Endothelial cell of umbilical vein (primary cell): ENCODE measurements around the gene LRP1B. TPM values are rescaled to one million over a fixed set of nuclear protein-coding genes. Genes with fewer than 3 reads are reported as not detected.

Experiments used
- BruUV-seq: library from RNA; stranded (reverse); fragments of 400-500 nt; replicated peaks from 2 replicates; lab custom pipeline; 2021; lab: Mats Ljungman, UMichigan
- CTCF ChIA-PET: fragments of 300-600, 350-600 bp; sonication (Branson Sonifier 250); formaldehyde crosslinking; loops from one replicate; lab custom pipeline; 2021; ENCODE audit warnings: antibody characterized with exemption, inconsistent platforms; lab: Charles Lee
- POLR2A ChIA-PET: fragments of 300-600, 350-600 bp; sonication (Branson Sonifier 250); formaldehyde crosslinking; loops from one replicate; lab custom pipeline; 2021; ENCODE audit warnings: antibody characterized with exemption, inconsistent platforms; lab: Charles Lee
- DNase-seq: peaks from one replicate; pipeline ENCODE4 v3.0.0-alpha.2; 2011; ENCODE audit warnings: low read depth, low spot score
- FAIRE-seq: peaks from 2 replicates; lab custom pipeline; 2011; peaks lifted over from hg19 to GRCh38; lab: Jason Lieb, UNC
- H2AFZ ChIP-seq: 2 replicates; pipeline ENCODE4 v1.6.0; 2012; ENCODE audit warnings: low read depth, low read length, control low read depth, inconsistent platforms
- H3K27ac ChIP-seq: 2 replicates; pipeline ENCODE4 v1.5.1; 2011; ENCODE audit warnings: low read depth, mild to moderate bottlenecking, control low read depth, low read length, moderate library complexity; ENCODE audit not compliant: insufficient read depth
- H3K27me3 ChIP-seq, 2 experiments: 2 replicates each; pipeline versions ENCODE4 v1.6.0 to v1.6.1; 2011; ENCODE audit warnings: low read length in 2 of 2, mixed read lengths in 1 of 2; ENCODE audit not compliant: control insufficient read depth in 2 of 2, insufficient read depth in 2 of 2
- H3K36me3 ChIP-seq, 2 experiments: 2 replicates in 1 of 2; 3 replicates in 1 of 2; pipeline ENCODE4 v1.5.1; 2011; ENCODE audit warnings: low read length in 2 of 2, mild to moderate bottlenecking in 1 of 2, moderate library complexity in 1 of 2; ENCODE audit not compliant: control insufficient read depth in 2 of 2, insufficient read depth in 2 of 2; ENCODE audit errors: extremely low read depth in 1 of 2
- H3K4me1 ChIP-seq: 3 replicates; pipeline ENCODE4 v1.5.1; 2011; ENCODE audit warnings: mild to moderate bottlenecking, low read length; ENCODE audit not compliant: control insufficient read depth, insufficient read depth; ENCODE audit errors: extremely low read depth
- H3K4me2 ChIP-seq: 2 replicates; pipeline ENCODE4 v1.6.1; 2011; ENCODE audit warnings: low read length, control low read depth, mixed read lengths; ENCODE audit not compliant: insufficient read depth
- H3K4me3 ChIP-seq, 3 experiments: fragments of 200-600 bp in 1 of 3; sonication (generic), shearing (Covaris generic) in 1 of 3; replicated peaks in 1 of 3; 2 replicates each; pipeline ENCODE4 v1.5.1; 2011 to 2016; ENCODE audit warnings: control low read depth in 3 of 3, low read length in 3 of 3, mild to moderate bottlenecking in 2 of 3, inconsistent platforms in 1 of 3, low read depth in 1 of 3, moderate library complexity in 1 of 3; ENCODE audit not compliant: insufficient read depth in 1 of 3
- H3K79me2 ChIP-seq: 2 replicates; pipeline ENCODE4 v1.6.0; 2012; ENCODE audit warnings: low read length, inconsistent platforms; ENCODE audit not compliant: control insufficient read depth, insufficient read depth
- H3K9ac ChIP-seq: replicated peaks from 2 replicates; pipeline ENCODE3; 2011; ENCODE audit warnings: low read length, control low read depth; ENCODE audit not compliant: insufficient read depth; ENCODE audit errors: extremely low read depth
- H3K9me1 ChIP-seq: replicated peaks from 3 replicates; pipeline ENCODE4 v1.6.0; 2011; ENCODE audit warnings: mild to moderate bottlenecking, low read length; ENCODE audit not compliant: control insufficient read depth, insufficient read depth; ENCODE audit errors: extremely low read depth
- H3K9me3 ChIP-seq: replicated peaks from 2 replicates; pipeline ENCODE4 v1.5.1; 2012; ENCODE audit warnings: low read length, inconsistent platforms; ENCODE audit not compliant: control insufficient read depth, insufficient read depth
- H4K20me1 ChIP-seq: replicated peaks from 2 replicates; pipeline ENCODE3; 2011; ENCODE audit warnings: mild to moderate bottlenecking, low read length; ENCODE audit not compliant: control insufficient read depth, insufficient read depth; ENCODE audit errors: extremely low read depth
- EZH2 ChIP-seq: IDR thresholded peaks from 2 replicates; pipeline ENCODE4 v1.6.1; 2012; ENCODE audit warnings: borderline replicate concordance, low read depth, mild to moderate bottlenecking, moderate library complexity, low read length, inconsistent platforms; ENCODE audit not compliant: severe bottlenecking
- FOS ChIP-seq: IDR thresholded peaks from 2 replicates; pipeline ENCODE4 v1.6.1; 2011; ENCODE audit warnings: mild to moderate bottlenecking, low read length, moderate library complexity, borderline replicate concordance; ENCODE audit not compliant: insufficient read depth
- GATA2 ChIP-seq: IDR thresholded peaks from 2 replicates; pipeline ENCODE4 v1.7.0; 2011; ENCODE audit warnings: low read depth, mild to moderate bottlenecking, moderate library complexity, mixed read lengths, low read length; ENCODE audit not compliant: insufficient read length, insufficient read depth
- JUN ChIP-seq: IDR thresholded peaks from 2 replicates; pipeline ENCODE4 v1.6.1; 2011; ENCODE audit warnings: borderline replicate concordance, low read depth; ENCODE audit not compliant: insufficient read length, insufficient read depth
- MYC ChIP-seq: IDR thresholded peaks from one replicate; pipeline ENCODE4 v1.6.1; 2011; ENCODE audit warnings: mild to moderate bottlenecking, low read depth, low read length
- POLR2A ChIP-seq: IDR thresholded peaks from 2 replicates; pipeline ENCODE4 v1.6.1; 2012; ENCODE audit warnings: low read depth, mild to moderate bottlenecking, control low read depth, low read length
- POLR2AphosphoS5 ChIP-seq: IDR thresholded peaks from 2 replicates; pipeline ENCODE4 v1.6.1; 2012; ENCODE audit warnings: low read depth, mild to moderate bottlenecking, control low read depth, low read length, moderate library complexity; ENCODE audit not compliant: insufficient read depth
- dilution Hi-C: fragments of 300-500 bp; cut with MboI; formaldehyde crosslinking; loops from one replicate; pipeline ENCODE4 v1.15.0; 2019; ENCODE audit warnings: low sequenced_read_pairs; ENCODE audit not compliant: extremely low pct_ligation_motif_present
- intact Hi-C: fragments of 100-400 bp; cut with micrococcal nuclease; formaldehyde crosslinking; loops from one replicate; pipeline ENCODE4 v1.10.0; 2022
- polyA plus RNA-seq, 4 experiments: library from polyadenylated mRNA; depleted of rRNA in 3 of 4; stranded (reverse) in 3 of 4; unstranded in 1 of 4; fragments of >200 nt; gene quantifications; 2 replicates each; pipeline versions ENCODE4 v1.2.1 to v1.2.3, GENCODE V29; 2011 to 2012; ENCODE audit warnings: missing spikeins in 1 of 4
- total RNA-seq: library from RNA; stranded (reverse); gene quantifications from 2 replicates; pipeline ENCODE4 v1.2.3, GENCODE V29; 2021
- TF ChIP-seq, protein P1 (sequence below), 2 donors: IDR thresholded peaks; 1 replicate in 1 of 2; 2 replicates in 1 of 2; pipeline ENCODE4 v1.5.1; 2011; ENCODE audit warnings: low read length in 2 of 2, mild to moderate bottlenecking in 2 of 2, moderate library complexity in 2 of 2, control low read depth in 1 of 2, inconsistent platforms in 1 of 2, low read depth in 1 of 2; ENCODE audit not compliant: insufficient read depth in 1 of 2; ENCODE audit errors: extremely low read depth in 1 of 2

The LRP1B gene
- total and polyA plus RNA-seq, 2 donors (not counting 3 experiments of a cell fraction or from before 2014, with no cell fraction given), result 0.03 to 0.07 TPM

DNA sequence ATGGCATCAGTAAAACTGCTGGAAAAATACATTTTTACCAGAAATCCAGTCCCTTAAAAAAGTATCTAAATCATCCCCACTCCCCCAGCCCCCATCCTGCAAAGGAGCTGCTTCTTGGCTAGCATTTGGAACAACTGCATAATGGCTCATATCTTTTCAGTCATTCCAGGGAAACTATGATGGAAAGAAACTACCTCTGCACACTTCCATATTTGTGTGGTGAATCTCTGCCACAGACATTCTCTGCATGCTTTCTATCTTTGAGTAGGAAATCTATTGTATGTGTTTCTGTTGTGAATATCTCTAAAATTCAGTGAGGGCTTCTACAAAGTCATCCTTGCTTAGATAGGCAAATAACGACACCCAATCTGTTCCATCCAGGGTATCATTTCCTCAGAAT is 632.3 kb downstream of the LRP1B start:
- DNase-seq, result no peak
- intact Hi-C loops, result no loop called here

DNA sequence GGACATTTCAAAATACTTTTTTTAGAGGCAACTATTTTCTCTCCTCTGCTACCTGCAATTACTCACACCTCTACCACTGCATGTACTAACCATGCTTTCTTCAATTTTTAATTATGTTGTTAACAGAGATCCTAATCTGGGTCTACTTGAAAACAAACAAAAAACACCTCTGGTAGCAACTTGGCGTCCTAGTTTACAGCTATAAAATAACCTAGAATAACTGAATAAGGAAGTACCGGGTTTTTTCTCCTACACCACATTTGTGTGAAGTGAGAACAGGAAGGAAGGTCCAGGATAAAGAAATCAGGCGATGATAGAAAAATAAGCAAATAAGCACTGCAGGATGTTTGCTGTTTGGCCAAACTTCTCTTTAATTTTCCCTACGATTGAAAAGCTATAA is 633.5 kb downstream of the LRP1B start:
- dilution Hi-C loops (no loop called here), intact Hi-C loops (no loop called here)
- no peaks in the 10 kb centered on the region for H3K4me1 ChIP-seq
- H4K20me1 ChIP-seq, result no peaks in the 10 kb centered on the region
- no peaks in the 10 kb centered on the region for H3K79me2 ChIP-seq
- no peak for DNase-seq
- H3K27ac ChIP-seq, result no peak overlapping the region
- no peaks in the 10 kb centered on the region for H3K9me3 ChIP-seq
- no peak overlapping the region for H3K4me3 ChIP-seq
- no peak for TF ChIP-seq JUN
- no peak for TF ChIP-seq MYC
- TF ChIP-seq GATA2, result no peak
- no peak for TF ChIP-seq FOS
- no peak for TF ChIP-seq POLR2A
- TF ChIP-seq EZH2, result no peak
- TF ChIP-seq POLR2AphosphoS5, result no peak
- H3K27me3 ChIP-seq, result no peaks in the 10 kb centered on the region
- no peak overlapping the region for H3K4me2 ChIP-seq
- no peaks in the 10 kb centered on the region for H3K9me1 ChIP-seq
- CTCF ChIA-PET, result interaction anchor here (1.0 to 1.5 kb wide), 2 partner anchors 9 to 633 kb away, joined by 3 read pairs; no protein-coding TSS in a partner anchor
- no peak for FAIRE-seq
- POLR2A ChIA-PET, result no interaction called here
- no peak overlapping the region for H2AFZ ChIP-seq
- no TSS peak for BruUV-seq
- H3K36me3 ChIP-seq, result no peaks in the 10 kb centered on the region
- no peak overlapping the region for H3K9ac ChIP-seq

More for the DNA sequence above, 632.3 kb downstream of the LRP1B start:
- no peak overlapping the region for H3K27ac ChIP-seq
- H3K9me1 ChIP-seq, result no peaks in the 10 kb centered on the region
- dilution Hi-C loops, result no loop called here
- FAIRE-seq, result no peak
- no peak overlapping the region for H3K4me2 ChIP-seq
- H3K4me1 ChIP-seq, result no peaks in the 10 kb centered on the region
- BruUV-seq, result no TSS peak
- TF ChIP-seq POLR2A (no peak), FOS (no peak), MYC (no peak)
- TF ChIP-seq, protein P1, sequence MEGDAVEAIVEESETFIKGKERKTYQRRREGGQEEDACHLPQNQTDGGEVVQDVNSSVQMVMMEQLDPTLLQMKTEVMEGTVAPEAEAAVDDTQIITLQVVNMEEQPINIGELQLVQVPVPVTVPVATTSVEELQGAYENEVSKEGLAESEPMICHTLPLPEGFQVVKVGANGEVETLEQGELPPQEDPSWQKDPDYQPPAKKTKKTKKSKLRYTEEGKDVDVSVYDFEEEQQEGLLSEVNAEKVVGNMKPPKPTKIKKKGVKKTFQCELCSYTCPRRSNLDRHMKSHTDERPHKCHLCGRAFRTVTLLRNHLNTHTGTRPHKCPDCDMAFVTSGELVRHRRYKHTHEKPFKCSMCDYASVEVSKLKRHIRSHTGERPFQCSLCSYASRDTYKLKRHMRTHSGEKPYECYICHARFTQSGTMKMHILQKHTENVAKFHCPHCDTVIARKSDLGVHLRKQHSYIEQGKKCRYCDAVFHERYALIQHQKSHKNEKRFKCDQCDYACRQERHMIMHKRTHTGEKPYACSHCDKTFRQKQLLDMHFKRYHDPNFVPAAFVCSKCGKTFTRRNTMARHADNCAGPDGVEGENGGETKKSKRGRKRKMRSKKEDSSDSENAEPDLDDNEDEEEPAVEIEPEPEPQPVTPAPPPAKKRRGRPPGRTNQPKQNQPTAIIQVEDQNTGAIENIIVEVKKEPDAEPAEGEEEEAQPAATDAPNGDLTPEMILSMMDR (IDR thresholded peaks at IDR 0.05; ENCODE audit: extremely low read depth in 1 of 2, insufficient read depth in 1 of 2, low read depth in 1 of 2, low read length in 2 of 2), result no peak
- no peak overlapping the region for H2AFZ ChIP-seq
- POLR2A ChIA-PET, result no interaction called here
- no peak overlapping the region for H3K9ac ChIP-seq
- no peaks in the 10 kb centered on the region for H3K27me3 ChIP-seq
- CTCF ChIA-PET, result no interaction called here
- no peaks in the 10 kb centered on the region for H3K9me3 ChIP-seq
- H4K20me1 ChIP-seq, result no peaks in the 10 kb centered on the region
- H3K36me3 ChIP-seq, result no peaks in the 10 kb centered on the region
- no peaks in the 10 kb centered on the region for H3K79me2 ChIP-seq
- H3K4me3 ChIP-seq, result no peak overlapping the region
